Measurements from ENCODE around the gene SLC39A3. TPM values are rescaled to one million over a fixed set of nuclear protein-coding genes. Genes with fewer than 3 reads are reported as not detected.
A peak's percentile ranks its signal among the peaks of the same experiment; 100 is the strongest.

The SLC39A3 gene
- total and polyA plus RNA-seq, 2 donors (not counting 1 experiment from before 2014, with no cell fraction given), result 23.9 to 28.2 TPM

- H3K27ac ChIP-seq (ENCODE audit: insufficient read depth, low read length), result no peak within 1 kb of the TSS
Observed at GRCh38 chr19:2720777-2721569, 18.8 kb downstream of the SLC39A3 start, which contains the start of gene DIRAS1. DIRAS1 (minus strand) TSS chr19:2721372; CDS start chr19:2717806, 3,566 bp downstream.

GRCh38 chr19:2719920-2720776 lies 19.7 kb downstream of the SLC39A3 start:
- H3K4me3 ChIP-seq (replicated peaks in 1 of 4; ENCODE audit: control extremely low read depth in 1 of 4, insufficient read depth in 1 of 4, low read depth in 3 of 4, low read length in 4 of 4), result peak overlapping the region; percentile 7 to 60 (median 28)
- TF ChIP-seq EZH2 (IDR thresholded peaks at IDR 0.05; ENCODE audit: low read length, missing control alignments) (no peak), CTCF (conservative IDR thresholded peaks at IDR 0.05 in 1 of 2, IDR thresholded peaks at IDR 0.05 in 1 of 2; ENCODE audit: low read depth in 1 of 2, low read length in 2 of 2) (peak in 1 of 2 donors; percentile 5)
- H2AFZ ChIP-seq (ENCODE audit: low read length), result no peak overlapping the region
- peak overlapping the region; percentile 7 for H3K9ac ChIP-seq (ENCODE audit: insufficient read depth, low read length)
- no peak overlapping the region for H3K27ac ChIP-seq (ENCODE audit: insufficient read depth, low read length)
- no peaks in the 10 kb centered on the region for H3K79me2 ChIP-seq (ENCODE audit: control insufficient read depth, insufficient read depth, low read length)
- no peaks in the 10 kb centered on the region for H3K36me3 ChIP-seq (ENCODE audit: control insufficient read depth, insufficient read depth, low read length)
- peaks cover 4% of the 10 kb centered on the region for H3K4me1 ChIP-seq (ENCODE audit: control insufficient read depth, extremely low read depth, insufficient read depth, low read length)
- no peaks in the 10 kb centered on the region for H3K27me3 ChIP-seq (ENCODE audit: control insufficient read depth, insufficient read depth, low read length)
- peak overlapping the region; percentile 64 for H3K4me2 ChIP-seq (ENCODE audit: extremely low read depth, insufficient read depth, low read length)
- H4K20me1 ChIP-seq (ENCODE audit: control insufficient read depth, extremely low read depth, insufficient read depth, low read length), result no peaks in the 10 kb centered on the region
- no peaks in the 10 kb centered on the region for H3K9me3 ChIP-seq (ENCODE audit: control insufficient read depth, insufficient read depth, low read depth, low read length)
- DNase-seq (ENCODE audit: low read depth in 2 of 2), result peak; percentile 26 to 27

More at GRCh38 chr19:2720777-2721569, 18.8 kb downstream of the SLC39A3 start, which contains the start of gene DIRAS1:
- H3K4me1 ChIP-seq (ENCODE audit: control insufficient read depth, extremely low read depth, insufficient read depth, low read length), result peaks cover 4% of the 10 kb centered on the region
- H3K79me2 ChIP-seq (ENCODE audit: control insufficient read depth, insufficient read depth, low read length), result no peaks in the 10 kb centered on the region
- peak within 1 kb of the TSS; percentile 26 to 60 (median 29) for H3K4me3 ChIP-seq (replicated peaks in 1 of 4; ENCODE audit: control extremely low read depth in 1 of 4, insufficient read depth in 1 of 4, low read depth in 3 of 4, low read length in 4 of 4)
- no peaks in the 10 kb centered on the region for H3K36me3 ChIP-seq (ENCODE audit: control insufficient read depth, insufficient read depth, low read length)
- H3K9me3 ChIP-seq (ENCODE audit: control insufficient read depth, insufficient read depth, low read depth, low read length), result no peaks in the 10 kb centered on the region
- H3K27me3 ChIP-seq (ENCODE audit: control insufficient read depth, insufficient read depth, low read length), result no peaks in the 10 kb centered on the region
- no peaks in the 10 kb centered on the region for H4K20me1 ChIP-seq (ENCODE audit: control insufficient read depth, extremely low read depth, insufficient read depth, low read length)
- H2AFZ ChIP-seq (ENCODE audit: low read length), result no peak within 1 kb of the TSS
- H3K9ac ChIP-seq (ENCODE audit: insufficient read depth, low read length), result no peak within 1 kb of the TSS
- TF ChIP-seq CTCF (conservative IDR thresholded peaks at IDR 0.05 in 1 of 2, IDR thresholded peaks at IDR 0.05 in 1 of 2; ENCODE audit: low read depth in 1 of 2, low read length in 2 of 2) (no peak), EZH2 (IDR thresholded peaks at IDR 0.05; ENCODE audit: low read length, missing control alignments) (no peak)
- no peak for DNase-seq (ENCODE audit: low read depth in 2 of 2)
- H3K4me2 ChIP-seq (ENCODE audit: extremely low read depth, insufficient read depth, low read length), result peak within 1 kb of the TSS; percentile 64

- TF ChIP-seq EZH2 (IDR thresholded peaks at IDR 0.05; ENCODE audit: low read length, missing control alignments), result no peak
- TF ChIP-seq CTCF (conservative IDR thresholded peaks at IDR 0.05 in 1 of 2, IDR thresholded peaks at IDR 0.05 in 1 of 2; ENCODE audit: low read depth in 1 of 2, low read length in 2 of 2), result no peak
- H3K27ac ChIP-seq (ENCODE audit: insufficient read depth, low read length), result no peak overlapping the region
- H3K27me3 ChIP-seq (ENCODE audit: control insufficient read depth, insufficient read depth, low read length), result no peaks in the 10 kb centered on the region
- no peak overlapping the region for H3K4me2 ChIP-seq (ENCODE audit: extremely low read depth, insufficient read depth, low read length)
- no peak overlapping the region for H3K9ac ChIP-seq (ENCODE audit: insufficient read depth, low read length)
- no peak overlapping the region for H2AFZ ChIP-seq (ENCODE audit: low read length)
- no peaks in the 10 kb centered on the region for H3K79me2 ChIP-seq (ENCODE audit: control insufficient read depth, insufficient read depth, low read length)
- H3K36me3 ChIP-seq (ENCODE audit: control insufficient read depth, insufficient read depth, low read length), result no peaks in the 10 kb centered on the region
- H3K4me3 ChIP-seq (replicated peaks in 1 of 4; ENCODE audit: control extremely low read depth in 1 of 4, insufficient read depth in 1 of 4, low read depth in 3 of 4, low read length in 4 of 4), result no peak overlapping the region
- no peaks in the 10 kb centered on the region for H4K20me1 ChIP-seq (ENCODE audit: control insufficient read depth, extremely low read depth, insufficient read depth, low read length)
- peaks cover 4% of the 10 kb centered on the region for H3K4me1 ChIP-seq (ENCODE audit: control insufficient read depth, extremely low read depth, insufficient read depth, low read length)
- H3K9me3 ChIP-seq (ENCODE audit: control insufficient read depth, insufficient read depth, low read depth, low read length), result no peaks in the 10 kb centered on the region
- no peak for DNase-seq (ENCODE audit: low read depth in 2 of 2)
Observed at GRCh38 chr19:2719232-2719735, 20.5 kb downstream of the SLC39A3 start.
